ENCODE data around the gene DENND6B. TPM values are rescaled to one million over a fixed set of nuclear protein-coding genes. Genes with fewer than 3 reads are reported as not detected.
"Not testable (repeated sequence)": the region's sequence is repeated elsewhere in the genome, so short reads cannot be mapped to it uniquely, and the experiment has no call there.

Gene DENND6B
- total RNA-seq, 3 donors from 2014 or later (not counting 1 experiment from before 2014, with no cell fraction given), result 3.1 to 5.0 (median 4.5) TPM

DNA sequence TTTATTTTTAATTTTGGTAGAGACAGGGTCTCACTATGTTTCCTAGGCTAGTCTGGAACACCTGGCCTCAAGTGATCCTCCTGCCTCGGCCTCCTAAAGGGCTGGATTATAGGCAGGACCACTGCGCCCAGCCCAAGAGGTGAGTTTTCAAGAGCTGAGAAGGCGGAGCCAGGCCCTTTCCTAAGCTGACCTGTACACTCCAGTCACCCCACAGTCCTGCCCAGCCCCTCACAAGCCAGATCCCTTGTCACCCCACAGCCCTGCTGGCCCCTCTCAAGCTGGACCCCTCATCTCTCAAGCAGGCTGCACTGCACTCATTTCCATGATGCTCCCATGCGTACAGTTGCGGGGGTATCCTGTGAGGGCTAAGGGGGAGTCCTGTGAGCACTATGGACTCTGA, 2.9 kb downstream of the DENND6B start:
- Mint-ChIP-seq H3K4me1 (peaks cover 0 to 13% of the 10 kb centered on the region in 2 donors), H3K36me3 (no peaks in the 10 kb centered on the region), H3K27me3 (ENCODE audit: low read depth in 2 of 2) (no peaks in the 10 kb centered on the region), H3K4me3 (no peak overlapping the region), H3K9me3 (no peaks in the 10 kb centered on the region), H3K27ac (no peak overlapping the region)
- ATAC-seq, result no peak
- intact Hi-C loops (cut with micrococcal nuclease), result no loop called here
- H3K9me3 ChIP-seq (ENCODE audit: control insufficient read depth, insufficient read depth, low read length), result no peaks in the 10 kb centered on the region
- H3K27me3 ChIP-seq (ENCODE audit: control insufficient read depth, insufficient read depth, low read length), result no peaks in the 10 kb centered on the region
- WGBS (ENCODE audit: insufficient coverage), result 100% methylated on average over 5 of the region's 5 CpGs
- H3K4me1 ChIP-seq (ENCODE audit: control insufficient read depth, insufficient read depth, low read length), result peaks cover 17% of the 10 kb centered on the region
- H3K27ac ChIP-seq (ENCODE audit: low read length), result no peak overlapping the region
- no peak for DNase-seq
- TF ChIP-seq, protein P1, sequence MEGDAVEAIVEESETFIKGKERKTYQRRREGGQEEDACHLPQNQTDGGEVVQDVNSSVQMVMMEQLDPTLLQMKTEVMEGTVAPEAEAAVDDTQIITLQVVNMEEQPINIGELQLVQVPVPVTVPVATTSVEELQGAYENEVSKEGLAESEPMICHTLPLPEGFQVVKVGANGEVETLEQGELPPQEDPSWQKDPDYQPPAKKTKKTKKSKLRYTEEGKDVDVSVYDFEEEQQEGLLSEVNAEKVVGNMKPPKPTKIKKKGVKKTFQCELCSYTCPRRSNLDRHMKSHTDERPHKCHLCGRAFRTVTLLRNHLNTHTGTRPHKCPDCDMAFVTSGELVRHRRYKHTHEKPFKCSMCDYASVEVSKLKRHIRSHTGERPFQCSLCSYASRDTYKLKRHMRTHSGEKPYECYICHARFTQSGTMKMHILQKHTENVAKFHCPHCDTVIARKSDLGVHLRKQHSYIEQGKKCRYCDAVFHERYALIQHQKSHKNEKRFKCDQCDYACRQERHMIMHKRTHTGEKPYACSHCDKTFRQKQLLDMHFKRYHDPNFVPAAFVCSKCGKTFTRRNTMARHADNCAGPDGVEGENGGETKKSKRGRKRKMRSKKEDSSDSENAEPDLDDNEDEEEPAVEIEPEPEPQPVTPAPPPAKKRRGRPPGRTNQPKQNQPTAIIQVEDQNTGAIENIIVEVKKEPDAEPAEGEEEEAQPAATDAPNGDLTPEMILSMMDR (IDR thresholded peaks at IDR 0.05), result no peak
- H3K4me3 ChIP-seq (ENCODE audit: low read length), result no peak overlapping the region
- H3K36me3 ChIP-seq (ENCODE audit: control insufficient read depth, insufficient read depth, low read length), result no peaks in the 10 kb centered on the region

DNA sequence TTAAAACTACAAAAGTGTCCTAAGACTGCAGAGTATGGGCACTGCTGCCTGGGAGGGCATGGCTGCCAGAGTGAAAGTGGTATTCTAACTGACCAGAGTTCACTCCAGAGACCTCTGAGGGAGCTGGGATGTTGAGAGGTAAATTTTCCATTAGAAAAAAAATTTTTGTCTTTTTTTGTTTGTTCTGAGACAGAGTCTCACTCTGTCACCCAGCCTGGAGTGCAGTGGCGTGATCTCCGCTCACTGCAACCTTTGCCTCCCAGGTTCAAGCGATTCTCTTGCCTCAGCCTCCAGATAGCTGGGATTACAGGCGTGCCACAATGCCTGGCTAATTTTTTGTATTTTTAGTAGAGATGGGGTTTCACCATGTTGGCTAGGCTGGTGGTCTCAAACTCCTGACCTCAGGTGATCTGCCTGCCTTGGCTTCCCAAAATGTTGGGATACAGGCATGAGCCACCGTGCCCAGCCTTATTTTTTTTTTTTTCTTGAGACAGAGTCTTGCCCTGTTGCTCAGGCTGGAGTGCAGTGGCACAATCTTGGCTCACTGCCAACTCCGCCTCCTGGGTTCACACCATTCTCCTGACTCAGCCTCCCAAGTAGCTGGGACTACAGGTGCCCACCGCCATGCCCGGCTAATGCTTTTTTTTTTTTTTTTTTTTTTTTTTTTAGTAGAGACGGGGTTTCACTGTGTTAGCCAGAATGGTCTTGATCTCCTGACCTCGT, 4.3 kb downstream of the DENND6B start:
- H3K27ac ChIP-seq (ENCODE audit: low read length); H3K4me3 Mint-ChIP-seq; H3K27me3 ChIP-seq (ENCODE audit: control insufficient read depth, insufficient read depth, low read length); H3K27ac Mint-ChIP-seq; H3K9me3 Mint-ChIP-seq; DNase-seq; ATAC-seq; H3K27me3 Mint-ChIP-seq (ENCODE audit: low read depth in 2 of 2); H3K36me3 Mint-ChIP-seq; H3K36me3 ChIP-seq (ENCODE audit: control insufficient read depth, insufficient read depth, low read length); H3K4me3 ChIP-seq (ENCODE audit: low read length); intact Hi-C loops (cut with micrococcal nuclease); H3K9me3 ChIP-seq (ENCODE audit: control insufficient read depth, insufficient read depth, low read length): not testable (repeated sequence)
- peaks cover 11% of the 10 kb centered on the region for H3K4me1 ChIP-seq (ENCODE audit: control insufficient read depth, insufficient read depth, low read length)
- peaks cover 0 to 10% of the 10 kb centered on the region in 2 donors for H3K4me1 Mint-ChIP-seq
- 92% methylated on average over 7 of the region's 10 CpGs for WGBS (ENCODE audit: insufficient coverage)

DNA sequence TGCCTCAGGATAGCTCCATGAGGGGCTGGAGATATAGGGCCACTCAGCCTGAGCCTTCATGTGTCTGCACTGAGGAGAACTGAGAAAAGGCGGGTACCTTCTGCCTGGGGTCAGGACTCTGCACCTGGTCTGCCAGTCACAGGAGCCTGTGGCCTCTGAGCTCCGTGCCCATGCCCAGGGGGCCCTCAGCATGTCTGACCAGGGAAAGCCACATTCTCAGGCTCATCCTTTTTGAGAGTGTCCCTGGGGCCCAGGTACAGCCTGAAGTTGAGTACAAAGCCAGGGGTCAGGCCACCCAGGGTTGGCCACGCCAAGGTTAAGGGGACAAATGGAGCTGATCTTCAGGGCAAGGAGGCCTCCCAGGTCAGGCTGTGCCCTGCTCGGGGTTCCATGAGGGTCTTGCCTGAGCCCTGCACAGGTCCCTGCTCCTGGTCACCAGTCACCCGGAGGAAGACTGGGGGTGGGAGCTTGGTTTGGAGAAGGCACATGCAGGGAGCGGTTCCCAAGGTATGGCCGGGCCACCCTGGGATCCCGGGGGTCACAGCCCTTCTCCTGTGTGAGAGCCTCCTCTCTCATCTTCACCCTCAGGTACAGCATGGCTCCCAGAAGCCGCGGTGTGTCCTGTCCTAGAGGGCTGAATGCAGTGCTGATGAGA, 6.0 kb downstream of the DENND6B start:
- 88% methylated on average over 10 of the region's 10 CpGs for WGBS (ENCODE audit: insufficient coverage)
- no peak for ATAC-seq
- H3K27me3 ChIP-seq (ENCODE audit: control insufficient read depth, insufficient read depth, low read length), result no peaks in the 10 kb centered on the region
- H3K36me3 Mint-ChIP-seq, result no peaks in the 10 kb centered on the region
- H3K27me3 Mint-ChIP-seq (ENCODE audit: low read depth in 2 of 2), result no peaks in the 10 kb centered on the region
- no peaks in the 10 kb centered on the region for H3K4me1 ChIP-seq (ENCODE audit: control insufficient read depth, insufficient read depth, low read length)
- H3K9me3 Mint-ChIP-seq, result no peaks in the 10 kb centered on the region
- intact Hi-C loops (cut with micrococcal nuclease), result no loop called here
- H3K27ac ChIP-seq (ENCODE audit: low read length), result no peak overlapping the region
- TF ChIP-seq, protein P1 (IDR thresholded peaks at IDR 0.05), result no peak
- H3K9me3 ChIP-seq (ENCODE audit: control insufficient read depth, insufficient read depth, low read length), result no peaks in the 10 kb centered on the region
- DNase-seq, result no peak
- H3K4me3 ChIP-seq (ENCODE audit: low read length), result no peak overlapping the region
- H3K4me3 Mint-ChIP-seq, result no peak overlapping the region
- no peaks in the 10 kb centered on the region for H3K36me3 ChIP-seq (ENCODE audit: control insufficient read depth, insufficient read depth, low read length)
- no peak overlapping the region for H3K27ac Mint-ChIP-seq
- H3K4me1 Mint-ChIP-seq, result peaks cover 0 to 2% of the 10 kb centered on the region in 2 donors

DNA sequence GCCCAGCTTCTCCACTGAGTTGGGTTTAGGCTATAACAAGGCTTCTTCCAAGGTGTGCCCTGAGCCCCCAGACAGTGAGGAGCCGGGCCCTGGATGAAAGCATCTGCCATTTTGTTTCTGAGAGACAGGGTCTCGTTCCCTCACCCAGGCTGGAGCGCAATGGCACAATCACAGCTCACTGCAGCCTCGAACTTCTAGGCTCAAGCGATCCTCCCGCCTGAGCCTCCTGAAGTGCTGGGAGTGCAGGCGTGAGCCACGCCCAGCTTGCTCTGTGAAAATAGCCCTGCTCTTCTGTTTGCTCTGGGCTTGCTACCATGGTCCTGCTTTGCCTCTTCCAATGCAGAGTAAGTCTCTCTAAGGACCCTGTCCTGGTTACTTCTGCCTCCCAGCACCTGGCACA, 6.7 kb downstream of the DENND6B start:
- Mint-ChIP-seq H3K4me3 (no peak overlapping the region), H3K36me3 (no peaks in the 10 kb centered on the region)
- H3K9me3 ChIP-seq (ENCODE audit: control insufficient read depth, insufficient read depth, low read length), result no peaks in the 10 kb centered on the region

More for the DNA sequence above, 6.7 kb downstream of the DENND6B start:
- Histone ChIP-seq H3K4me1 (ENCODE audit: control insufficient read depth, insufficient read depth, low read length) (peaks cover 4% of the 10 kb centered on the region), H3K27me3 (ENCODE audit: control insufficient read depth, insufficient read depth, low read length) (no peaks in the 10 kb centered on the region), H3K4me3 (ENCODE audit: low read length) (no peak overlapping the region), H3K36me3 (ENCODE audit: control insufficient read depth, insufficient read depth, low read length) (no peaks in the 10 kb centered on the region), H3K27ac (ENCODE audit: low read length) (no peak overlapping the region)
- 88% methylated on average over 8 of the region's 8 CpGs for WGBS (ENCODE audit: insufficient coverage)
- Mint-ChIP-seq H3K4me1 (peaks cover 5 to 6% of the 10 kb centered on the region in 2 donors), H3K9me3 (no peaks in the 10 kb centered on the region), H3K27ac (no peak overlapping the region), H3K27me3 (ENCODE audit: low read depth in 2 of 2) (no peaks in the 10 kb centered on the region)
- TF ChIP-seq, protein P1 (IDR thresholded peaks at IDR 0.05), result no peak
- intact Hi-C loops (cut with micrococcal nuclease), result no loop called here
- ATAC-seq, result no peak
- no peak for DNase-seq

Measured in natural killer cell (primary cell).